K562 (cell line): ENCODE measurements around the gene MLKL. TPM values are rescaled to one million over a fixed set of nuclear protein-coding genes. Genes with fewer than 3 reads are reported as not detected.
A peak's percentile ranks its signal among the peaks of the same experiment; 100 is the strongest.

ENCODE experiments used
- BRD9 ChIP-seq: fragments of 450-650 bp; IDR thresholded peaks from 2 replicates; pipeline ENCODE4 v1.6.1; 2018; ENCODE audit warnings: low read depth; ENCODE audit not compliant: partially characterized antibody
- BRF1 ChIP-seq: IDR thresholded peaks from 3 replicates; pipeline ENCODE4 v1.6.1; 2011; ENCODE audit warnings: borderline replicate concordance, mild to moderate bottlenecking; ENCODE audit not compliant: insufficient read length; ENCODE audit errors: extremely low read depth
- COPS2 ChIP-seq: fragments of 450-650 bp; conservative IDR thresholded peaks from 2 replicates; pipeline ENCODE4 v1.6.1; 2016; ENCODE audit warnings: mild to moderate bottlenecking, moderate library complexity
- DNMT1 ChIP-seq: fragments of 450-650 bp; IDR thresholded peaks from 2 replicates; pipeline ENCODE4 v1.6.1; 2016; ENCODE audit warnings: antibody characterized with exemption, mild to moderate bottlenecking
- HSF4 ChIP-seq: fragments of 250-450 bp; sonication (Bioruptor Pico); IDR thresholded peaks from 2 replicates; pipeline ENCODE4 v2.1.2; 2022; ENCODE audit warnings: mild to moderate bottlenecking, moderate library complexity, borderline replicate concordance
- ILF3 ChIP-seq: fragments of 450-650 bp; IDR thresholded peaks from 2 replicates; pipeline ENCODE4 v1.6.1; 2018; ENCODE audit warnings: antibody characterized with exemption, mild to moderate bottlenecking, moderate library complexity, borderline replicate concordance
- MCM2 ChIP-seq: fragments of 450-650 bp; IDR thresholded peaks from 2 replicates; pipeline ENCODE4 v1.6.1; 2017; ENCODE audit warnings: low read depth, mild to moderate bottlenecking
- NRF1 ChIP-seq, 2 experiments: fragments of 450-650 bp; IDR thresholded peaks in 1 of 2; conservative IDR thresholded peaks in 1 of 2; 2 replicates each; pipeline ENCODE4 v1.6.1; 2014; ENCODE audit warnings: mild to moderate bottlenecking in 2 of 2
- POLR2AphosphoS5 ChIP-seq: IDR thresholded peaks from 2 replicates; pipeline ENCODE4 v1.6.1; 2011; ENCODE audit warnings: mild to moderate bottlenecking, low read depth, low read length, moderate library complexity; ENCODE audit not compliant: control insufficient read depth, insufficient read depth
- PTRF ChIP-seq: fragments of 450-650 bp; IDR thresholded peaks from 2 replicates; pipeline ENCODE4 v1.6.1; 2016; ENCODE audit warnings: mild to moderate bottlenecking, missing genetic modification characterization, missing compliant biosample characterization
- ZBED1 ChIP-seq: IDR thresholded peaks from 2 replicates; pipeline ENCODE4 v1.6.1; 2014
- ZNF212 ChIP-seq: fragments of 450-650 bp; formaldehyde crosslinking; IDR thresholded peaks from 2 replicates; pipeline ENCODE4 v1.4.0; 2020; ENCODE audit warnings: mild to moderate bottlenecking
- polyA plus RNA-seq, 8 experiments: library from polyadenylated mRNA; depleted of rRNA in 4 of 8; stranded (reverse) in 5 of 8; unstranded in 3 of 8; fragments of >200 nt; fragmentation: Nextera tagmentation in 2 of 8; fragmentation: Illumina TruSeq in 1 of 8; extraction: Ambion mirVana in 2 of 8; extraction: Trizol in 1 of 8; gene quantifications; 2 replicates each; pipeline versions ENCODE4 v1.2.1 to v1.2.3, GENCODE V29; 2011 to 2014; ENCODE audit warnings: inconsistent platforms in 1 of 8, missing spikeins in 1 of 8
- total RNA-seq, 7 experiments: library from RNA; depleted of rRNA in 6 of 7; stranded (reverse); fragments of >200 nt in 6 of 7; fragmentation: Illumina TruSeq in 2 of 7; extraction: Trizol in 2 of 7; gene quantifications; 2 replicates each; pipeline versions ENCODE4 v1.2.1 to v1.2.3, GENCODE V29; 2011 to 2021; ENCODE audit warnings: low replicate concordance in 1 of 7
- TF ChIP-seq, protein P1 (sequence below), 2 experiments: fragments of 200-800 bp in 1 of 2; sonication (Bioruptor generic) in 1 of 2; sonication (generic) in 1 of 2; formaldehyde crosslinking in 1 of 2; IDR thresholded peaks in 1 of 2; conservative IDR thresholded peaks in 1 of 2; 2 replicates each; pipeline versions ENCODE4 v1.5.0 to v1.6.1; 2016 to 2020; ENCODE audit warnings: missing compliant biosample characterization in 1 of 2, missing genetic modification characterization in 1 of 2, missing genetic modification reagents in 1 of 2
- TF ChIP-seq, protein P2 (sequence below): sonication (generic); formaldehyde crosslinking; IDR thresholded peaks from 2 replicates; pipeline ENCODE4 v1.8.1; 2023; ENCODE audit warnings: mild to moderate bottlenecking, missing genetic modification reagents
- TF ChIP-seq, protein P3 (sequence below), 3 experiments: fragments of 200-800 bp in 1 of 3; fragments of 250-450 bp in 1 of 3; fragments of 450-650 bp in 1 of 3; sonication (Bioruptor Pico) in 1 of 3; sonication (Bioruptor generic) in 1 of 3; formaldehyde crosslinking in 1 of 3; IDR thresholded peaks; 2 replicates each; pipeline versions ENCODE4 v1.6.1 to v1.8.0; 2016 to 2022; ENCODE audit warnings: mild to moderate bottlenecking in 2 of 3, missing genetic modification characterization in 2 of 3, missing compliant biosample characterization in 1 of 3, moderate library complexity in 1 of 3

The MLKL gene
- total and polyA plus RNA-seq, 9 of the 15 experiments (the other 6 are each of a cell fraction or from before 2014, with no cell fraction given): 1.6 to 6.1 (median 4.8) TPM

GRCh38 chr16:74666425-74667254, 34.0 kb downstream of the MLKL start, which contains the start of gene RFWD3 (continued):
- no peak for TF ChIP-seq ZNF212 (CRISPR knock-in tag)
- no peak for TF ChIP-seq DNMT1
- TF ChIP-seq, protein P1, sequence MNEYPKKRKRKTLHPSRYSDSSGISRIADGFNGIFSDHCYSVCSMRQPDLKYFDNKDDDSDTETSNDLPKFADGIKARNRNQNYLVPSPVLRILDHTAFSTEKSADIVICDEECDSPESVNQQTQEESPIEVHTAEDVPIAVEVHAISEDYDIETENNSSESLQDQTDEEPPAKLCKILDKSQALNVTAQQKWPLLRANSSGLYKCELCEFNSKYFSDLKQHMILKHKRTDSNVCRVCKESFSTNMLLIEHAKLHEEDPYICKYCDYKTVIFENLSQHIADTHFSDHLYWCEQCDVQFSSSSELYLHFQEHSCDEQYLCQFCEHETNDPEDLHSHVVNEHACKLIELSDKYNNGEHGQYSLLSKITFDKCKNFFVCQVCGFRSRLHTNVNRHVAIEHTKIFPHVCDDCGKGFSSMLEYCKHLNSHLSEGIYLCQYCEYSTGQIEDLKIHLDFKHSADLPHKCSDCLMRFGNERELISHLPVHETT (CRISPR knock-in tag; conservative IDR thresholded peaks at IDR 0.05 in 1 of 2, IDR thresholded peaks at IDR 0.05 in 1 of 2): no peak; a peak in 1 of 4 replicates
- TF ChIP-seq, protein P2, sequence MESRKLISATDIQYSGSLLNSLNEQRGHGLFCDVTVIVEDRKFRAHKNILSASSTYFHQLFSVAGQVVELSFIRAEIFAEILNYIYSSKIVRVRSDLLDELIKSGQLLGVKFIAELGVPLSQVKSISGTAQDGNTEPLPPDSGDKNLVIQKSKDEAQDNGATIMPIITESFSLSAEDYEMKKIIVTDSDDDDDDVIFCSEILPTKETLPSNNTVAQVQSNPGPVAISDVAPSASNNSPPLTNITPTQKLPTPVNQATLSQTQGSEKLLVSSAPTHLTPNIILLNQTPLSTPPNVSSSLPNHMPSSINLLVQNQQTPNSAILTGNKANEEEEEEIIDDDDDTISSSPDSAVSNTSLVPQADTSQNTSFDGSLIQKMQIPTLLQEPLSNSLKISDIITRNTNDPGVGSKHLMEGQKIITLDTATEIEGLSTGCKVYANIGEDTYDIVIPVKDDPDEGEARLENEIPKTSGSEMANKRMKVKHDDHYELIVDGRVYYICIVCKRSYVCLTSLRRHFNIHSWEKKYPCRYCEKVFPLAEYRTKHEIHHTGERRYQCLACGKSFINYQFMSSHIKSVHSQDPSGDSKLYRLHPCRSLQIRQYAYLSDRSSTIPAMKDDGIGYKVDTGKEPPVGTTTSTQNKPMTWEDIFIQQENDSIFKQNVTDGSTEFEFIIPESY (CRISPR knock-in tag): no peak
- TF ChIP-seq ILF3: no peak
- peak; percentile 75 for TF ChIP-seq BRD9
- no peak for TF ChIP-seq ZBED1
- peak; percentile 96 for TF ChIP-seq POLR2AphosphoS5
- no peak for TF ChIP-seq BRF1
- TF ChIP-seq MCM2: no peak
- no peak for TF ChIP-seq PTRF (tag)
- no peak for TF ChIP-seq HSF4 (CRISPR knock-in tag)
- TF ChIP-seq NRF1 (conservative IDR thresholded peaks at IDR 0.05 in 1 of 2, IDR thresholded peaks at IDR 0.05 in 1 of 2): peak; percentile 31 to 59; a peak in 3 of 4 replicates
- TF ChIP-seq, protein P3, sequence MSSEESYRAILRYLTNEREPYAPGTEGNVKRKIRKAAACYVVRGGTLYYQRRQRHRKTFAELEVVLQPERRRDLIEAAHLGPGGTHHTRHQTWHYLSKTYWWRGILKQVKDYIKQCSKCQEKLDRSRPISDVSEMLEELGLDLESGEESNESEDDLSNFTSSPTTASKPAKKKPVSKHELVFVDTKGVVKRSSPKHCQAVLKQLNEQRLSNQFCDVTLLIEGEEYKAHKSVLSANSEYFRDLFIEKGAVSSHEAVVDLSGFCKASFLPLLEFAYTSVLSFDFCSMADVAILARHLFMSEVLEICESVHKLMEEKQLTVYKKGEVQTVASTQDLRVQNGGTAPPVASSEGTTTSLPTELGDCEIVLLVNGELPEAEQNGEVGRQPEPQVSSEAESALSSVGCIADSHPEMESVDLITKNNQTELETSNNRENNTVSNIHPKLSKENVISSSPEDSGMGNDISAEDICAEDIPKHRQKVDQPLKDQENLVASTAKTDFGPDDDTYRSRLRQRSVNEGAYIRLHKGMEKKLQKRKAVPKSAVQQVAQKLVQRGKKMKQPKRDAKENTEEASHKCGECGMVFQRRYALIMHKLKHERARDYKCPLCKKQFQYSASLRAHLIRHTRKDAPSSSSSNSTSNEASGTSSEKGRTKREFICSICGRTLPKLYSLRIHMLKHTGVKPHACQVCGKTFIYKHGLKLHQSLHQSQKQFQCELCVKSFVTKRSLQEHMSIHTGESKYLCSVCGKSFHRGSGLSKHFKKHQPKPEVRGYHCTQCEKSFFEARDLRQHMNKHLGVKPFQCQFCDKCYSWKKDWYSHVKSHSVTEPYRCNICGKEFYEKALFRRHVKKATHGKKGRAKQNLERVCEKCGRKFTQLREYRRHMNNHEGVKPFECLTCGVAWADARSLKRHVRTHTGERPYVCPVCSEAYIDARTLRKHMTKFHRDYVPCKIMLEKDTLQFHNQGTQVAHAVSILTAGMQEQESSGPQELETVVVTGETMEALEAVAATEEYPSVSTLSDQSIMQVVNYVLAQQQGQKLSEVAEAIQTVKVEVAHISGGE (CRISPR knock-in tag; IDR thresholded peaks at IDR 0.05): peak in 1 of 3 experiments; percentile 56; a peak in 2 of 6 replicates
- no peak for TF ChIP-seq COPS2
